ENCODE data around the gene LEPROT.
"Not testable (repeated sequence)": the region's sequence is repeated elsewhere in the genome, so short reads cannot be mapped to it uniquely, and the experiment has no call there.

The LEPROT gene

GRCh38 chr1:65459397-65459768, 38.9 kb downstream of the LEPROT start:
- peaks cover 27% of the 10 kb centered on the region for H3K36me3 Mint-ChIP-seq (ENCODE audit: low read depth)
- no peak overlapping the region for H3K27ac Mint-ChIP-seq
- H3K4me3 Mint-ChIP-seq: no peak overlapping the region

DNA sequence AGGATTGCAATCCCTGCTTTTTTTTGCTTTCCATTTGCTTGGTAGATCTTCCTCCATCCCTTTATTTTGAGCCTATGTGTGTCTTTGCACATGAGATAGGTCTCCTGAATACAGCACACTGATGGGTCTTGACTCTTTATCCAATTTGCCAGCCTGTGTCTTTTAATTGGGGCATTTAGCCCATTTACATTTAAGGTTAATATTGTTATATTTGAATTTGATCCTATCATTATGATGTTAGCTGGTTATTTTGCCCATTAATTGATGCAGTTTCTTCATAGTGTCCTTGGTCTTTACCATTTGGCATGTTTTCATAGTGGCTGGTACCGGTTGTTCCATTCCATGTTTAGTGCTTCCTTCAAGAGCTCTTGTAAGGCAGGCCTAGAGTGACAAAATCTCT, 45.4 kb downstream of the LEPROT start:
- H3K36me3 Mint-ChIP-seq (ENCODE audit: low read depth): peaks cover 22% of the 10 kb centered on the region
- not testable (repeated sequence) for DNase-seq; H3K4me3 Mint-ChIP-seq; H3K27ac Mint-ChIP-seq; H3K4me1 Mint-ChIP-seq; H3K27me3 Mint-ChIP-seq (ENCODE audit: low read depth, poor library complexity)
- H3K9me3 Mint-ChIP-seq: peaks cover 47% of the 10 kb centered on the region

More at GRCh38 chr1:65459397-65459768, 38.9 kb downstream of the LEPROT start:
- H3K9me3 Mint-ChIP-seq: peaks cover 44% of the 10 kb centered on the region
- TF ChIP-seq, protein P1, sequence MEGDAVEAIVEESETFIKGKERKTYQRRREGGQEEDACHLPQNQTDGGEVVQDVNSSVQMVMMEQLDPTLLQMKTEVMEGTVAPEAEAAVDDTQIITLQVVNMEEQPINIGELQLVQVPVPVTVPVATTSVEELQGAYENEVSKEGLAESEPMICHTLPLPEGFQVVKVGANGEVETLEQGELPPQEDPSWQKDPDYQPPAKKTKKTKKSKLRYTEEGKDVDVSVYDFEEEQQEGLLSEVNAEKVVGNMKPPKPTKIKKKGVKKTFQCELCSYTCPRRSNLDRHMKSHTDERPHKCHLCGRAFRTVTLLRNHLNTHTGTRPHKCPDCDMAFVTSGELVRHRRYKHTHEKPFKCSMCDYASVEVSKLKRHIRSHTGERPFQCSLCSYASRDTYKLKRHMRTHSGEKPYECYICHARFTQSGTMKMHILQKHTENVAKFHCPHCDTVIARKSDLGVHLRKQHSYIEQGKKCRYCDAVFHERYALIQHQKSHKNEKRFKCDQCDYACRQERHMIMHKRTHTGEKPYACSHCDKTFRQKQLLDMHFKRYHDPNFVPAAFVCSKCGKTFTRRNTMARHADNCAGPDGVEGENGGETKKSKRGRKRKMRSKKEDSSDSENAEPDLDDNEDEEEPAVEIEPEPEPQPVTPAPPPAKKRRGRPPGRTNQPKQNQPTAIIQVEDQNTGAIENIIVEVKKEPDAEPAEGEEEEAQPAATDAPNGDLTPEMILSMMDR (IDR thresholded peaks at IDR 0.05): peak; percentile 22
- no peak for DNase-seq
- H3K4me1 Mint-ChIP-seq: peaks cover 6% of the 10 kb centered on the region
- H3K27me3 Mint-ChIP-seq (ENCODE audit: low read depth, poor library complexity): peaks cover 3% of the 10 kb centered on the region

DNA sequence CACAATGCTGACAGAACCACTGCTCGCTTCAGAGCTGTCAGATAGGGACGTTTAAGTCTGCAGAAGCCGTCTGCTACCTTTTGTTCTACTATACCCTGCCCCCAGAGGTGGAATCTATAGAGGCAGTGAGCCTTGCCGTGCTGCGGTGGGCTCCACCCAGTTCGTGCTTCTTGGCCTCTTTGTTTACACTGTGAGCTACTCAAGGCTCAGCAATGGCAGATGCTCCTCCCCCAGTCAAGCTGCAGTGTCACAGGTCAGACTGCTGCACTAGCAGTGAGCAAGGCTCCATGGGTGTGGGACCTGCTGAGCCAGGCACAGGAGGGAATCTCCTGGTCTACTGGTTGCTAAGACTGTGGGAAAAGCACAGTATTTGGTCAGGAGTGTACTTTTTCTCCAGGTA, 47.1 kb downstream of the LEPROT start:
- H3K27me3 Mint-ChIP-seq (ENCODE audit: low read depth, poor library complexity): peaks cover 3% of the 10 kb centered on the region
- no peak overlapping the region for H3K27ac Mint-ChIP-seq
- DNase-seq: peak; percentile 51
- peaks cover 22% of the 10 kb centered on the region for H3K36me3 Mint-ChIP-seq (ENCODE audit: low read depth)
- no peak overlapping the region for H3K4me3 Mint-ChIP-seq
- peaks cover 43% of the 10 kb centered on the region for H3K9me3 Mint-ChIP-seq
- no peaks in the 10 kb centered on the region for H3K4me1 Mint-ChIP-seq
- TF ChIP-seq, protein P1 (IDR thresholded peaks at IDR 0.05): no peak

DNA sequence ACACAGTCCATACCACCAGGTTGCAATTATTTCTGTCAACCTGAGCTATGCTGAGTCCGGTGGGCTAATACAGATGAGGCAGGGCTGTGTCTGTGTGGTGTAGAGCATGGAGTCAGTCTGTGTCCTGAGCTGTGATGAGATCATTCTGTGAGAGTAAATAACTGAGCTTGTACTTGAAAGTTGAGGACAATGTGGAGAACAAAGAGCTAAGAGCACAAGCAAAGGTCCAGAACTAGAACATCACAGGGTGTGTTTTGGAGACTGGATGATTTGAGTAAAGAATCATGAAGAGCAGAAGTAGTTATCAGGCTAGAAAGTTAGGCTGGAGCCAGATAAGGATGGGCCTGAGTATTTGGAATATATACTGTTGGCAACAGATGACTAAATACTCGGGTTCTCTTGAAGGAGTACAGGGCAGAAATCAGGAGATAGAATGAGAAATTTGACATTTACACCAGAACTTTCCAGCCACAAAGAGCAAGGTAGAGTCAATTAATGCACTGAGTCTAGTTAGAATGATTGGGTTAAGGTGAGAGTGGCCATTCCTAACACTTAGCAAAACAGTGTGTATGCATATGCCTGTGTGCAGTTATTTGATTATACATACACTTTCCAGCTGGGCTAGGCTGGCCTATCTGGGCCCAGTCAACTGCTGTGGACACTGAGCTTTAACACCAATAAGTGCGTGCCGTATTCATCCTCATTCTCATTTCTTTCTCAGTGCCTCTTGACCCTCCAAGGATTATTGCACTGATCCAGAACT, 48.8 kb downstream of the LEPROT start:
- Mint-ChIP-seq H3K27ac (no peak overlapping the region), H3K4me3 (no peak overlapping the region), H3K9me3 (peaks cover 27% of the 10 kb centered on the region), H3K4me1 (no peaks in the 10 kb centered on the region), H3K27me3 (ENCODE audit: low read depth, poor library complexity) (no peaks in the 10 kb centered on the region), H3K36me3 (ENCODE audit: low read depth) (peaks cover 16% of the 10 kb centered on the region)
- TF ChIP-seq, protein P1 (IDR thresholded peaks at IDR 0.05): no peak
- DNase-seq: no peak

DNA sequence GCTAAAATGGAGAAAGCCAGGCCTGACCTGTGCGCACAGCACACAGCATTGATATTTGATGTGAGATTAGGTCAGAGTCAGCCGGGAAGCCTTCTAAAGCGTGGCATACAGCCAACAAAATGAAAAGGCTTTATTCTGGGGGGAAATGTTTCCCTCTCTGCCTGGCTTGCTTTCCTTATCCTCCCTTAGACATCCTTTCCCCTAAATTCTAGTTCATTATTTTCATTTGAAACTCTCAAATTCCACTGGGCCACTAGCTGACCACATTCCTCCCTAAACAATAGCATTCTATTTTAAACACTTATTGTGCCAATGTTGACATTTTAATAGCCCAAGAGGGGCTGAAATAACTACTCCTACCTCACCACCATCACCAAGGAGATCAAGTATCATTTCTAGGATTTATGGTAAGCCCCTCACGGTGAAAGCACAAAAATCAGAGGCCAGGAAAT, 49.4 kb downstream of the LEPROT start:
- Mint-ChIP-seq H3K36me3 (ENCODE audit: low read depth) (peaks cover 12% of the 10 kb centered on the region), H3K4me1 (no peaks in the 10 kb centered on the region), H3K27me3 (ENCODE audit: low read depth, poor library complexity) (no peaks in the 10 kb centered on the region), H3K9me3 (peaks cover 22% of the 10 kb centered on the region), H3K4me3 (no peak overlapping the region), H3K27ac (no peak overlapping the region)
- DNase-seq: no peak
- TF ChIP-seq, protein P1 (IDR thresholded peaks at IDR 0.05): no peak

DNA sequence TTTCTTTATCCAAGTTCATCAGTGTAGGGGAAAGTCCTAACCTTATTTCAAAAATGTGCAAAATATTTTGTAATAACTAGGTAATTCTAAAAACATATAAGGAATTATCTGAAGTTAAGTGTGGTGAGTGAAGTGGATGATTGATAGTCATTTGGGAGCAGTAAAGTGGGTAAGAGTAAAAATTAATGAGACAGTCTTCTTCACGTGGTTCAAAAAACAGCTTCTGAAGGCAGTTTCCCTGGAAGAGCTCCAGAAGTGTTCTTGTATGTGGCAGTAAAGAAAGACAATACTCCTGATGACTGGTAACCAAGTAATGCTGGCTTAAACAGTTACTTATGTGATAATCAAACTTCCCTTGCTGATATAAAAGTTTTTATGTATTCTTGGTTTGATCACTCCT, 50.3 kb downstream of the LEPROT start:
- H3K36me3 Mint-ChIP-seq (ENCODE audit: low read depth): peaks cover 9% of the 10 kb centered on the region
- TF ChIP-seq, protein P1 (IDR thresholded peaks at IDR 0.05): no peak
- DNase-seq: no peak
- no peaks in the 10 kb centered on the region for H3K4me1 Mint-ChIP-seq
- no peak overlapping the region for H3K4me3 Mint-ChIP-seq
- H3K9me3 Mint-ChIP-seq: peaks cover 13% of the 10 kb centered on the region
- H3K27me3 Mint-ChIP-seq (ENCODE audit: low read depth, poor library complexity): no peaks in the 10 kb centered on the region
- H3K27ac Mint-ChIP-seq: no peak overlapping the region

Measured in nephron progenitor cell (in vitro differentiated cells).